AG08396 (cell line): ENCODE data around the gene NLGN4X.
"Not testable (repeated sequence)": the region's sequence is repeated elsewhere in the genome, so short reads cannot be mapped to it uniquely, and the experiment has no call there.

ENCODE experiments used
- DNase-seq: peaks from one replicate; pipeline ENCODE4 v3.0.0; 2012; ENCODE audit warnings: low spot score, mixed read lengths

The NLGN4X gene

GRCh38 chrX:6005856-6006255 is 222.8 kb downstream of the NLGN4X start:
- no peak for DNase-seq

- DNase-seq, result no peak
Observed at GRCh38 chrX:6004529-6004928, 224.1 kb downstream of the NLGN4X start.

- no peak for DNase-seq
Observed at GRCh38 chrX:6002056-6002455, 226.6 kb downstream of the NLGN4X start.

GRCh38 chrX:5998901-5999300 is 229.8 kb downstream of the NLGN4X start:
- DNase-seq, result no peak

GRCh38 chrX:5998456-5998855 is 230.2 kb downstream of the NLGN4X start:
- no peak for DNase-seq

GRCh38 chrX:5991393-5991792 is 237.3 kb downstream of the NLGN4X start:
- DNase-seq, result no peak

GRCh38 chrX:5979338-5979737 is 249.3 kb downstream of the NLGN4X start:
- DNase-seq, result no peak

- no peak for DNase-seq
Observed at GRCh38 chrX:5976332-5976731, 252.3 kb downstream of the NLGN4X start.

- no peak for DNase-seq
Observed at GRCh38 chrX:5971300-5971699, 257.4 kb downstream of the NLGN4X start.

- DNase-seq, result no peak
Observed at GRCh38 chrX:5965406-5965805, 263.3 kb downstream of the NLGN4X start.

- DNase-seq, result no peak
Observed at GRCh38 chrX:5959286-5959685, 269.4 kb downstream of the NLGN4X start.

- no peak for DNase-seq
Observed at GRCh38 chrX:5958523-5958922, 270.1 kb downstream of the NLGN4X start.

- no peak for DNase-seq
Observed at GRCh38 chrX:5957506-5957905, 271.2 kb downstream of the NLGN4X start.

GRCh38 chrX:5936438-5936837 is 292.2 kb downstream of the NLGN4X start:
- no peak for DNase-seq

GRCh38 chrX:5928224-5928623 is 300.4 kb downstream of the NLGN4X start:
- no peak for DNase-seq

GRCh38 chrX:5916945-5917344 is 311.7 kb downstream of the NLGN4X start:
- no peak for DNase-seq

GRCh38 chrX:5915783-5916182 is 312.9 kb downstream of the NLGN4X start:
- DNase-seq, result no peak

GRCh38 chrX:5907207-5907606 is 321.5 kb downstream of the NLGN4X start:
- no peak for DNase-seq

GRCh38 chrX:5903586-5904190 is 325.0 kb downstream of the NLGN4X start:
- DNase-seq, result not testable (repeated sequence)

GRCh38 chrX:5898463-5898862 is 330.2 kb downstream of the NLGN4X start:
- no peak for DNase-seq

GRCh38 chrX:5891378-5891777 is 337.3 kb downstream of the NLGN4X start:
- no peak for DNase-seq

GRCh38 chrX:5876984-5877596 is 351.6 kb downstream of the NLGN4X start:
- no peak for DNase-seq

GRCh38 chrX:5870238-5870637 is 358.4 kb downstream of the NLGN4X start:
- DNase-seq, result no peak

- no peak for DNase-seq
Observed at GRCh38 chrX:5869786-5870185, 358.9 kb downstream of the NLGN4X start.
